Activated naive CD8-positive, alpha-beta T cell treated with anti-CD3 and anti-CD28 coated beads, Interleukin-2, amount 10 ng/mL, durations not matched to agents 7 days and 5 days (primary cell): ENCODE results near the gene GALNT2. TPM values are rescaled to one million over a fixed set of nuclear protein-coding genes. Genes with fewer than 3 reads are reported as not detected.
A peak's percentile ranks its signal among the peaks of the same experiment; 100 is the strongest.

Source experiments
- ATAC-seq: fragments of 150-1000 bp; cut with Tn5 transposase; one replicate; pipeline ENCODE4 v1.10.0; 2021; ENCODE audit warnings: low read depth, moderate library complexity
- POLR2A ChIA-PET: fragments of 350-600 bp; sonication (Branson Sonifier 250); formaldehyde crosslinking; loops from one replicate; lab custom pipeline; 2021; ENCODE audit warnings: antibody characterized with exemption; lab: Charles Lee
- DNase-seq: peaks from one replicate; pipeline ENCODE4 v3.0.0; 2021
- H3K27ac Mint-ChIP-seq: one replicate; pipeline ENCODE4 v1.8.0; 2022; ENCODE audit warnings: mild to moderate bottlenecking, mixed read lengths
- H3K27me3 Mint-ChIP-seq: one replicate; pipeline ENCODE4 v1.8.0; 2022; ENCODE audit warnings: mild to moderate bottlenecking, moderate library complexity, mixed read lengths
- H3K36me3 Mint-ChIP-seq: one replicate; pipeline ENCODE4 v1.8.0; 2021; ENCODE audit warnings: mild to moderate bottlenecking, mixed read lengths
- H3K4me1 Mint-ChIP-seq: one replicate; pipeline ENCODE4 v1.8.0; 2021; ENCODE audit warnings: mixed read lengths
- H3K4me3 Mint-ChIP-seq: one replicate; pipeline ENCODE4 v1.8.0; 2022; ENCODE audit warnings: mild to moderate bottlenecking, moderate library complexity, mixed read lengths
- H3K9me3 Mint-ChIP-seq: one replicate; pipeline ENCODE4 v1.8.0; 2021; ENCODE audit warnings: mixed read lengths
- total RNA-seq, 2 experiments: library from RNA; stranded (reverse); gene quantifications; one replicate each; pipeline ENCODE4 v1.2.3, GENCODE V29; 2021

Gene GALNT2
- total RNA-seq, 2 experiments from 2014 or later = 25.3 to 29.0 TPM

DNA sequence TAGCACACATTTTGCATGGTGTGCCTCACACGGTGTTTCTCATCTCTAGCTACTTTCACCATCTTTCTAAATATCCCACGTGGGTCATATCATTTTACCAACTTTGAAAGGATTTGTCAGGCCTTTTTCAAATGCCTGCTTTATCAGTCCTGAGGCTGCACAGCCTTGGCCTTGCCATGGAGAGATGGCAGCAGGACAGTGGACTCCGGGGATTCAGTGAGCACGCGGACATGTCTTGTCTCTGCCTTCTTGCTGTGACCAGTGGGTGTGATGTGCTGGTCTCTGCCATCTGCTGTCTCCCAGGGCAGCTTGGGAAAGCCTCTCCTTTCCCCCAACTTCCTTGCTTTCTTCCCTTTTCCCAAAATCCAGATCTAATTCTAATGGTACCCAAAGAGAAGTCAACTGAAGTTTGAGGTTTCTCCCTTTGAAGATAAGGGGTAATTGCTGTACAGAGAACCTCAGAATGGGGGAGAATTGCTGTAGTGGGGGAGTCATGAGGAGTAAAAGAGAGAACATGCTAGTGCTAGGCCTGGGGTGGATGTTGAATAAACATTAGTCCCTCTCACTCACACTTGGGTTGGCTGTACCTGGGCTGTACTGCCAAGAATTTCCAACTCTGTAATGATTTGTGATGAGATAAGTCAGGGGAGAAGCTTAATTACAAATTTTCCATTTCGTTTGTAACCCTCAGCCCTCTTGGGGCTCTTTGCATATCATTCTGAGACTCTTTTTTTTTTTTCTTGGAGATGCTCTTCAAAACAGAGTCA is 99.5 kb downstream of the GALNT2 start:
- H3K4me1 Mint-ChIP-seq = peaks cover 19% of the 10 kb centered on the region
- H3K36me3 Mint-ChIP-seq = no peaks in the 10 kb centered on the region
- no peak overlapping the region for H3K27ac Mint-ChIP-seq
- H3K9me3 Mint-ChIP-seq = no peaks in the 10 kb centered on the region
- ATAC-seq (no peak), DNase-seq (no peak)
- H3K4me3 Mint-ChIP-seq = no peak overlapping the region
- POLR2A ChIA-PET = no interaction called here
- H3K27me3 Mint-ChIP-seq = peaks cover 2% of the 10 kb centered on the region

GRCh38 chr1:230167419-230167852 is 100.4 kb downstream of the GALNT2 start:
- H3K27ac Mint-ChIP-seq = peak overlapping the region; percentile 9

DNA sequence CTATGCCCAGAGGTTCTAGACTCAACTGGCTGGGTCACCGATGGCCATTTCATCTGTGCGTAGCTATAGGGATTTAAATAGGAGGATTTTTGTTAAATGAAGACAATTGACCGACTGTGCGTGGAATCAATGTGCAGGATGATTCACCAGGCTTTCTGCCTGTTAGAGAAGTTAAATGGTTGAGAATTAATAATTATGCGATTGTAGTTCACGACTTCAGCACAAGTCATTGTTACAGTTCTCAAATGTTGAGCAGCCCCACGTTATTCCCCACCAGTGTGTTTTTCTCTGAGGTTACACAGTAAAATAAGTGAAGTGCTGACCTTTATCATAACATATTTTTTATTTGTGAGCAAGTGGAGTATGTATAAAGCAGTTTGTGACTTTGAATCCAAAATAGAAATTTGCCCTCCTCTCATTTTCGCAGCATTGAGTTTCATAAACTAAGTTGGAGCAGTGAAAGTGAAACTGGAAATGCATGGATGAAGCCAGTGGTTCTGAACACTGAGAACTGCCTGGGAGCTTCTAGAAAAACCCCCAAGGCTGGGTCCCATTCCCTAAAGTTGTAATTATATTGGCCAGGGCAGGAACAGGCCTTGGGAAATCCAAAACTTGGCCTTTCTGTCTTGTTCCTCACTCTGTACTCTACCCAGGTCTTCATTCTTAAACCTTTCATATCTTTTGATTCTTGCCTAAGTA is 102.6 kb downstream of the GALNT2 start:
- H3K4me3 Mint-ChIP-seq = peak overlapping the region; percentile 52
- H3K9me3 Mint-ChIP-seq = no peaks in the 10 kb centered on the region
- POLR2A ChIA-PET = no interaction called here
- ATAC-seq = no peak
- peaks cover 2% of the 10 kb centered on the region for H3K27me3 Mint-ChIP-seq
- peaks cover 3% of the 10 kb centered on the region for H3K36me3 Mint-ChIP-seq
- H3K27ac Mint-ChIP-seq = no peak overlapping the region
- peaks cover 23% of the 10 kb centered on the region for H3K4me1 Mint-ChIP-seq
- no peak for DNase-seq

More at GRCh38 chr1:230167419-230167852, 100.4 kb downstream of the GALNT2 start:
- DNase-seq = peak; percentile 46
- ATAC-seq = peak; percentile 71
- Mint-ChIP-seq H3K9me3 (no peaks in the 10 kb centered on the region), H3K4me3 (no peak overlapping the region), H3K27me3 (peaks cover 2% of the 10 kb centered on the region), H3K36me3 (no peaks in the 10 kb centered on the region), H3K4me1 (peaks cover 19% of the 10 kb centered on the region)
- POLR2A ChIA-PET = no interaction called here

GRCh38 chr1:230170153-230170547 is 103.1 kb downstream of the GALNT2 start:
- Mint-ChIP-seq H3K36me3 (peaks cover 5% of the 10 kb centered on the region), H3K27ac (no peak overlapping the region), H3K4me3 (no peak overlapping the region), H3K27me3 (peaks cover 2% of the 10 kb centered on the region), H3K4me1 (peaks cover 23% of the 10 kb centered on the region), H3K9me3 (no peaks in the 10 kb centered on the region)
- POLR2A ChIA-PET = no interaction called here
- ATAC-seq (no peak), DNase-seq (no peak)

DNA sequence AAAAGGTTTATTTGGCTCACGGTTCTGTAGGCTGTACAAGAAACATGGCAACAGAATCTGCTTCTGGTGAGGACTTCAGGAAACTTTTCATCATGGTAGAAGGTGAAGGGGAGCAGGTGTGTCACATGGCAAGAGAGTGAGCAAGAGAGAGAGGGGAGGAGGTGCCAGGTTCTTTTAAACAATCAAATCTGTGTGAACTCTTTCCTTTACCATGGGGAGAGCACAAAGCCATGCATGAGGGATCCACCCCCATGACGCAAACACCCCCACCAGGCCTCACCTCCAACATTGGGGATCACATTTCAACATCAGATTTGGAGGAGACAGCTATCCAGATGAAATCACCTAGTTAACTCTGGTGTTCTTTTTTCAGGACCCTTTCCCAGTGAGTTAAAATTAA is 103.6 kb downstream of the GALNT2 start:
- ATAC-seq = no peak
- Mint-ChIP-seq H3K4me1 (peaks cover 23% of the 10 kb centered on the region), H3K4me3 (no peak overlapping the region), H3K27me3 (peaks cover 2% of the 10 kb centered on the region), H3K9me3 (no peaks in the 10 kb centered on the region), H3K36me3 (peaks cover 5% of the 10 kb centered on the region), H3K27ac (no peak overlapping the region)
- POLR2A ChIA-PET = no interaction called here
- DNase-seq = no peak

DNA sequence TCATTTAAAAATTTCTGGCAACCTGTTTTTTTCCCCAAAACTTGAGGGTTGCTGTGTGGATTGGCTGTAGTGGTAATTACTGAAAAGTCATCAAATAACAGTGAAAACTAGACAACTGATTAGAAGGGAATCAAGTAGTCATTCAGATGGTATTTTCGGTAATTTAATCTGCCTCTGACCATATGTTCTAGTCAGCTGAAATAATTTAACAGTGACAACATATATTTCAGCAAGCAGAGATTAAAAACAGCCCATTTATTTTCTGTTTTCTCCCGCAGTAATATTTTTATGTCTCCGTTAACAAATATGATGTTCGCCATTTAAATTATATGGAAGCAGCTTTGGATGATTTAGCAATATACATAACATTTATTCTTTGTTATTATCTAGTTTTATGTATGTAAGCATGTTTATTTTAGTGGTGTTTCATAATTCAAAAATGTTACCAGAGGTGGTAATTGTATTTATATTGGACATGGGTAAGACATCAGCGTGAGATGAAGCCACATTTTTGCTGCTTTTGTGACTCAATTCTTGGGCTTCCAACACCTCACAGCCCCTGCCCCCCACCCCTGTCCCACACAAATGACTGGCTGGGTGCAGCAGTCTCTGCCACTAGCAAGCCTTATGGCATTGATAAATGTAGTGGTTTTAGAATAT is 104.4 kb downstream of the GALNT2 start:
- no peak for DNase-seq
- no peak for ATAC-seq
- Mint-ChIP-seq H3K27ac (no peak overlapping the region), H3K36me3 (peaks cover 5% of the 10 kb centered on the region), H3K4me1 (peaks cover 25% of the 10 kb centered on the region), H3K27me3 (peaks cover 2% of the 10 kb centered on the region), H3K4me3 (no peak overlapping the region), H3K9me3 (no peaks in the 10 kb centered on the region)
- POLR2A ChIA-PET = no interaction called here

DNA sequence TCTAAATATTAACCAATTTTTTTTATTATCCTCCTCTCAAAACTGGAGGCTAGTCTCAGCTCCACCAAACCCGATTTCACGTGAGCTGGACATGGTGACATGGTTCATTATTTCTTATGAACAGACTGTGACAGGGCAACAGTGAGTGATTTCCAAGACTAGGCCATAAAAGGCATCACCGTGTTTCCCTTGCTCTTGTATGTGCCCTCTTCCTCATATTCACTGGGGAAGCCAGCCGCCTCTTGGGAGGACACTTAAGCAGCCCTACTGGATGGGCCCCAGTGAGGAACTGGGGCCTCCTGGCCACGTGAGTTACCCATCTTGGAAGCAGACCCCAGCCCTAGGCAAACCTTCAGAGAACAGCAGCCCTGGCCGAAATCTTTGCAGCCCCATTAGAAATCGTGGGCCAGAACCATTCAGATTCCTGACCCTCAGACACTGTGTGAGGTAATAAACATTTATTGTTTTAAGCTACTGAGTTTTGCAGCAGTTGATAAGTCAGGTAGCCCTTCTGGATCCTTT is 105.0 kb downstream of the GALNT2 start:
- H3K9me3 Mint-ChIP-seq = no peaks in the 10 kb centered on the region
- no peak overlapping the region for H3K27ac Mint-ChIP-seq
- H3K36me3 Mint-ChIP-seq = peaks cover 5% of the 10 kb centered on the region
- no peak for ATAC-seq
- H3K4me1 Mint-ChIP-seq = peaks cover 24% of the 10 kb centered on the region
- H3K27me3 Mint-ChIP-seq = peaks cover 2% of the 10 kb centered on the region
- POLR2A ChIA-PET = no interaction called here
- no peak for DNase-seq
- H3K4me3 Mint-ChIP-seq = no peak overlapping the region

GRCh38 chr1:230173187-230173975 is 106.3 kb downstream of the GALNT2 start:
- Mint-ChIP-seq H3K4me1 (peaks cover 21% of the 10 kb centered on the region), H3K9me3 (no peaks in the 10 kb centered on the region), H3K27me3 (peaks cover 2% of the 10 kb centered on the region), H3K36me3 (peaks cover 10% of the 10 kb centered on the region), H3K4me3 (no peak overlapping the region), H3K27ac (no peak overlapping the region)
- ATAC-seq = no peak
- POLR2A ChIA-PET = no interaction called here
- no peak for DNase-seq

DNA sequence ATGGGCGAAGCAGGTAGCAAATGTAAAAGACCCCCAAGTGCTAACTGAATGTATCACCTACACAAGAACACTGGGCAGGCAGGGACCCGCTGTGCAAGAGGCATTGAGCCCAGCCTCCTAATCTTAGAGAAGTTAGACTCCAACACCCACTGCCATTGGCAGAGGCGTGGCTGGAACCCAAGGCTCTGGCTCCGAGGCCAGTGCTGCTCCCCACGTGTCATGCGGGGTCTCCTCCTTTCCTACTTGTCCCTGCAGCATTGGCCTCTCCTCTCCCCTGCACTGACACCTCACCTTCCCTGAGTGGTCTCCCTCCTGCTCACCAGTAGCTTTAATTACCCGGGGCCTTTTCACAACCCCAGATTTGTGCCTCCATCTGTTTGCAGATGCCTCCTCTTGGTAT is 107.0 kb downstream of the GALNT2 start:
- H3K4me1 Mint-ChIP-seq = peaks cover 20% of the 10 kb centered on the region
- POLR2A ChIA-PET = no interaction called here

GRCh38 chr1:230174471-230175162 is 107.6 kb downstream of the GALNT2 start:
- Mint-ChIP-seq H3K27ac (no peak overlapping the region), H3K36me3 (peaks cover 10% of the 10 kb centered on the region), H3K9me3 (no peaks in the 10 kb centered on the region), H3K4me3 (no peak overlapping the region), H3K4me1 (peaks cover 17% of the 10 kb centered on the region), H3K27me3 (no peaks in the 10 kb centered on the region)
- ATAC-seq (no peak), DNase-seq (no peak)
- POLR2A ChIA-PET = no interaction called here

More for the DNA sequence above, 107.0 kb downstream of the GALNT2 start:
- Mint-ChIP-seq H3K9me3 (no peaks in the 10 kb centered on the region), H3K36me3 (peaks cover 10% of the 10 kb centered on the region), H3K27me3 (no peaks in the 10 kb centered on the region), H3K27ac (no peak overlapping the region), H3K4me3 (no peak overlapping the region)
- no peak for ATAC-seq
- DNase-seq = no peak

DNA sequence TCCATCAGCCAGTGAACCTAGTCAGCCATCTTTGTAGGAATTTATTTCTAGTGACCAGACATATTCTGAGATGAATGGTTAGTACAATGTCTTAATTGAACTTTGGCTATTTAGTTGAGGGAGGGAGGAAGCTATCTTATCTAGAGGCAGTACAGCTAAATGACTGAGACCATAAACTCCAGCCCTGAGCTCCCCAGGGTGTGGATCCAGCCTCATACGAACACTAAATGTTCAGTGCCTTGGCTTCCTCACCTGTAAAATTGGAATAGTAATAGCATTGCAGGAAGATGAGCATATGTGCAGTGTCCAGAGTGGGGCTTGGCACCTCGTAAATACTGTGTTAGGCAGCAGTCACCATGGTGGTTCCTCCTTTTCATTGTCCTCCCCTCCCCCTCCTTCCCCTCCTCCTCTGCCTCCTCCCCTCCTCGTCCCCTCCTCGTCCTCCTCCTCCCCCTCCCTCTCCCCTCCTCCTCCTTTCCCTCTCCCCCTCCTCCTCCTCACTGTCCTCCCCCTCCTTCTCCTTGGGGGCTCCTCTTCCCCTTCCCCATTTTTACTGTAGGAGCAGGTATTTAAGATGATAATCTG is 108.2 kb downstream of the GALNT2 start:
- Mint-ChIP-seq H3K4me1 (peaks cover 11% of the 10 kb centered on the region), H3K36me3 (peaks cover 10% of the 10 kb centered on the region), H3K9me3 (no peaks in the 10 kb centered on the region), H3K4me3 (no peak overlapping the region), H3K27ac (no peak overlapping the region), H3K27me3 (no peaks in the 10 kb centered on the region)
- ATAC-seq (no peak), DNase-seq (no peak)
- POLR2A ChIA-PET = no interaction called here

DNA sequence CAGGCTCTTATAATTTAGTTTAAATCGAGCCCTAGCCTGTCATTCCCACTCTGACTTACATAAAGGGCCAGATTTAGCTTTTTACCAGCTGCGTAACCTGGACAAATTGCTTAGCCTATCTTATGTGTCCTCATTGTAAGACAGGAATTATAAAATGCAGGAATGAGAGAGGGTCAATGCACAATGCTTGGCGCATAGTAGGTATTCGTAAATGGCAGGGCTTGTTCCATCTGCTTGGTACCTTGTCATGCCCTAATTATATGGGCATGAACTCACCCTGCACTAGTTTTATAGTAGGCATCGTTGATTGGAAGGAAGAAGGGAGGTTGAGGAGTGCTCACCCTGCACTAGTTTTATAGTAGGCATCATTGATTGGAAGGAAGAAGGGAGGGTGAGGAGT is 108.8 kb downstream of the GALNT2 start:
- H3K36me3 Mint-ChIP-seq = peaks cover 10% of the 10 kb centered on the region
- DNase-seq (no peak), ATAC-seq (no peak)
- no peaks in the 10 kb centered on the region for H3K9me3 Mint-ChIP-seq
- no peak overlapping the region for H3K4me3 Mint-ChIP-seq
- H3K27ac Mint-ChIP-seq = no peak overlapping the region
- POLR2A ChIA-PET = no interaction called here
- no peaks in the 10 kb centered on the region for H3K27me3 Mint-ChIP-seq
- peaks cover 6% of the 10 kb centered on the region for H3K4me1 Mint-ChIP-seq
